HS-5 (cell line): ENCODE results near the gene NCAPG2.
"Not testable (repeated sequence)": the region's sequence is repeated elsewhere in the genome, so short reads cannot be mapped to it uniquely, and the experiment has no call there.

Experiments
- DNase-seq: peaks from one replicate; pipeline ENCODE4 v3.0.0-alpha.2; 2012; ENCODE audit warnings: low read depth

The NCAPG2 gene

DNA sequence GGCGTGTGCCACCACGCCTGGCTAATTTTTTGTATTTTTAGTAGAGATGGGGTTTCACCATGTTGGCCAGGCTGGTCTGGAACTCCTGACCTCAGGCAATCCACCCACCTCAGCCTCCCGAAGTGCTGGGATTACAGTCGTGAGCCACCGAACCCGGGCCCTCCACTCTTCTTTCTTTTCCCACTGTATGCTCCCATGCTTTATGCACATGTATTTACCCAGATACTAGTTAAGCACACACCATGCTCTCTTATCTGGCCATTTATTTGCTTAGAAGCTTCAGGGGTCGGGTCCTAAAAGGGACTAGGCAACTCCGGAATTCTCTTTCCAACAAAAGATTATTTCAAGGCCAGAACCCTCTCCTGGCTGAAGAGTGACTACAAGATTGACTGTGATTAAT lies 78.3 kb downstream of the NCAPG2 start:
- DNase-seq, result not testable (repeated sequence)

DNA sequence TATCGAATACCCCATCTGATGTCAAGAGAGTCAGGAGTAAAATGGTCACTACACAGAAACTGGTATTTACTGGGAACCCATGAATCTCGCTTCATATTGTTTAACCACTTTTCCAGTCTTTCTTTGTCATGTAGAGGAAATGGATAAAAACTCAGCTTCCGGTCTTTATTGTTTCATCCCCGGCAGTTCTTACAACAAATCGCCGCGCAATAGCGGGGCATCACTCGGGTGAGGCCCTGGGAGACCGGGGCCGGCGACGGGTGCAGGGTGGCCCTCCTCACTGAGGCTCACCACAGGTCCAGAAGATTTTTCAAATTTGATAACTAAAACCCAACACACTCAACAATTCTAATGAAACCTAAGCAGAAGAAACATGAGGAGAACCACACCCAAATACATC lies 81.4 kb downstream of the NCAPG2 start:
- DNase-seq, result no peak

DNA sequence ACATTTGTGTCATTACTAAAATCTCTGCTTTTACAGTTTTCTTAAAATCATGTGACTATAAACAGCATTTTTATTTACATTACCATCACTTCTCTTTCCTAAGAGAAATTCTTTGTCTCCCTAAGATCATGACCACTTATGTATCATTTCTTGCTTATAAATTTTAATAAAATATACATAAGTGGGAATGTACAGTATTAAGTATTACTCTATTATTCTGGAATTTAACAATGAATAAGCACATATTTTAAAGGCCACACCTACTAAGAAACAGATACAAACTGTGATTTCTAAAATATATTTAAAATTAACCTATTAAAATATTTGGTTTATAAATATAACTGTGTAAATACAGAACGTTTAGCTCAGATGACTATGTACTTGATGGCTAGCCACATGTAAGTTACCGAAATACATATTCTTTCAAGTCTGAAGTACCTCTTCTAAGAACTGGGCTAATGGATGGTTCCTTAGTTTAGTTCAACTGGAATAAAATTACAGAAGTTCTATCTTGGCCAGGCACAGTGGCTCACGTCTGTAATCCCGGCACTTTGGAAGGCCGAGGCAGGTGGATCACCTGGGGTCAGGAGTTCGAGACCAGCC lies 83.7 kb downstream of the NCAPG2 start:
- no peak for DNase-seq

DNA sequence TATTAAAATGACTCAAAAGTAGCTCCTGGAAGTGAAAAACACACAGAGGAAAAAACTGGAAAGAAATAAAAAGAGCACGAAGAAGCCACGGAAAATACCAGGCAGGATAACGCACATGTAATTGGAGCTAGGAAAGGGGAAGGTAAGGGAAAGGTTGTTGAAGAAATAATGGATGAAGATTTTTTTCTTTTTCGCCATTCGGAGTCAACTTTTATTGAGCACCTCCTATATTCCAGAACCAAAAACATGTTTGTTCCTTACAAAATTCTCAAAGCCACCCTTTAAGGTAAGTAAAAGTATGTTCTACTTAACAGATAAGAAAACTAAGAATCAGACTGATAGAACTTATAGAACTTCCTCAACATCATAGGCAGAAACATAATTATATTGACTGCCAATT lies 84.2 kb downstream of the NCAPG2 start:
- DNase-seq, result no peak

DNA sequence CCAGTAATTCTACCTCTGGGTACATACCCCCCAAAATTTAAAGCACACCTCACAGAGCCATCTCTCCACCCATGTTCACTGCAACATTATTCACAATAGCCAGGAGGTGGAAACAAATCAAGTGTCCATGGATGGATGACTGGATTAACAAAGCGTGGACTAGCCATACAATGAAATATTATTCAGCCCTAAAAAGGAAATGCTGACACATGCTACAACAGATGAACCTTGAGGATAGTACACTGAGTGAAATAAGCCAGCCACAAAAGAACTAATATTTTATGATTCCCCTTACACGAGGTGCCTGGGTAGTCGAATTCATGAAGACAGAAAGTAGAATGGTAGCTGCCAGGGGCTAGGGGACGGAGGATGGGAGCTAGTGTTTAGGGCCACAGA lies 85.9 kb downstream of the NCAPG2 start:
- no peak for DNase-seq

DNA sequence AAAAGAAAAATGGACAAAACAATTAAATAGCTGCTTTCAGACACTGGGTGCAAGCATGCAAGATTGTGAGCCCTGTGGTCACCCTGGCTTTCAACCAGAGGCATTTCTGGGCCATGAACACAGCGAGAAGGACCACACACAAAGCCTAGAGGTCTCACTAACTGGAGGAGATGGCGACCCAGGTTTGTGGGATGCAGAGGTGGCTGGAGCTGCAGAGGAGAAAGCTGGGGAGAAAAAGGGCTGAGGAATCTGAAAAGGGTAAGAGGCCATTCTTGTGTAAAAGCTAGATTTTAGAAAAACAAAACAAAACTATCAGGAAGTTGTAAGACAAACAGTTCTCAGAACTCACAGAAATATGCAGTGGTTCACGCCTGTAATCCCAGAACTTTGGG lies 86.9 kb downstream of the NCAPG2 start:
- DNase-seq, result no peak

DNA sequence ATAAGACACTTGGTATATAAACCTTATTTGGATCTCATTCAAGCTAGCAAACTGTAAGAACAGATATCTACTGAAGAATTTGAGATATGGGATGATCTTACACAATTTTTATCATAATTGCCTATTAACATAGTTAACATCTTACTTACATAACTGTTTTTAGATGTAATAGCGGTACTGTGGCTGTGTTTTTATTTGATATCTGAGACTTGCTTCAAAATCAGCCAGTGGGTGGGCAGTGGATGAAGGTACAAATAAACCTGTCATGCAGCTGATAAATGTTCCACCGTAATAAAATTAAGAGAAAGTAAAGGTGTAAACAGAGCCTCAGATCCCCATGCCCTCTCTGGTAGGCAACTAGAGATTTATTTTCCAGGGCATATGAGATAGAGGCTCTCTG lies 88.6 kb downstream of the NCAPG2 start:
- DNase-seq, result no peak

DNA sequence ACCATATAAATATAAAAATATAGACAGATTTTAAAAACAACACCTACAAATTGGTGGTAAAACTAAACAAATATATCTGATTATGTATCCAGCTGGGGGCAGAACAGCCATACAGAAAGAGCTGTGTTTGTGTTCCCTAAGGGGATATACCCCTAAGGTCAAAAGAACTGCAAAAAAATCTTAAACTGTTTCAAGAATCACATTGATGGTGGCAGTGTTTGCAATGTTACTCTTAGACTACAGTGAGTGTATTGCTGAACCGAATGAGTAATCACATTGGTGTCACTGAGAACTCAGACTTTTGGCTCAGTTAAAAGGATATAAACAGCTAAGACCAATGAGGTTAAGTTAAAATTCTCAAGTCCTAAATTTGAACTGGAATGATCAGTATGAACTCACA lies 89.9 kb downstream of the NCAPG2 start:
- DNase-seq, result no peak

DNA sequence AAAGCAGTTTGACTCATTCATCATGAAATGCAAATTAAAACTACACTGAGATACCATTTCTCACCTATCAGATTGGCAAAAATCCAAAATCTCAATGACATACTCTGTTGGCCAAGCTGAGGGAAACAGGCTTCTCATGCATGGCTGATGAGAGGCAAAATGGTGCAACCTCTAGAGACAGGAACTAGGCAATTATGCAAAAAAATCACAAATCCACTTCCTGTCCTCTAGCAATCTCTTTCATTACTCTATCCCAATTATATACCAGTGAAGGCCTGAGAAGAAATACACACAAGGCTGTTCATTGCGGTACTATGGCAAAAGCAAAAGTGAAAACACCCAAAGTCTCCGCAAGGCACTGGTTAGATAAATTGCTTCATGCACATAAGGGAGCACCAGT lies 91.1 kb downstream of the NCAPG2 start:
- no peak for DNase-seq

DNA sequence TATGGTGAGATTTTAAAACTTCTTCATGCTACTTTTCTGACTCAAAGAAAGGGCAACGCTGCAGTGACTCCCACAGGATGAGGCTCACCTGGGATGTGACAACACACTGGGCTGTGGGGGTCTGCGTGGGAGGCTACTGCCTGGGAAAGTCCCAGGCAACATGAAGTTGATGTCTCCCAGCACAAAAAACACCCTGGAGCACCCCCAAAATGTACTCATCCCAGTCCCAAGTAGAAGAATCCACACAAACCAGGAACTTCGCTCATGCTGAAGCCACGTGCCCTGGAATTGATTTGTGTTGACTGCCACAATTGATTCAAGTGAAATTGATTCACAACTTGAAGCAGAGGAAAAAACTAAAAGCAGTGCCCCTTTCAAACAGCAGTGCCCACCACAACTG lies 92.1 kb downstream of the NCAPG2 start:
- DNase-seq, result no peak

DNA sequence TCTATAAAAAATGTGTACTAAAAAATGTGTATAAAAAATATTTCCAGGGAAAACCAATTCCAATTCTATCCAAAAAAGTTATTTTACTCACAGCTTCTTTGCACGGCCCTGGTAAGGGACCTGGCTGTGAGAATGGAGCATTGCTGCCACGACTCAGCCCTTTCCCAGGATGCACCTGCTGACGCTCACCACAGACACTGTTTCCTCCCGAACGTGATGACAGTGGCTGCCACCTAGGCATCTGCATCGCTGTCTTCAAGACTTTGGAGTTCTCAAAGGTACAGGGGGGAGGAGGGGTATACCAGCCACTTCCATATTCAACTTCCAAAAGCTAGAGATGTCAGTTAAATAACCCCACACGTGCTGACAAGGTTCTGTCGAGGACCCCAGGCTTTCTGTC lies 93.1 kb downstream of the NCAPG2 start:
- DNase-seq, result no peak

DNA sequence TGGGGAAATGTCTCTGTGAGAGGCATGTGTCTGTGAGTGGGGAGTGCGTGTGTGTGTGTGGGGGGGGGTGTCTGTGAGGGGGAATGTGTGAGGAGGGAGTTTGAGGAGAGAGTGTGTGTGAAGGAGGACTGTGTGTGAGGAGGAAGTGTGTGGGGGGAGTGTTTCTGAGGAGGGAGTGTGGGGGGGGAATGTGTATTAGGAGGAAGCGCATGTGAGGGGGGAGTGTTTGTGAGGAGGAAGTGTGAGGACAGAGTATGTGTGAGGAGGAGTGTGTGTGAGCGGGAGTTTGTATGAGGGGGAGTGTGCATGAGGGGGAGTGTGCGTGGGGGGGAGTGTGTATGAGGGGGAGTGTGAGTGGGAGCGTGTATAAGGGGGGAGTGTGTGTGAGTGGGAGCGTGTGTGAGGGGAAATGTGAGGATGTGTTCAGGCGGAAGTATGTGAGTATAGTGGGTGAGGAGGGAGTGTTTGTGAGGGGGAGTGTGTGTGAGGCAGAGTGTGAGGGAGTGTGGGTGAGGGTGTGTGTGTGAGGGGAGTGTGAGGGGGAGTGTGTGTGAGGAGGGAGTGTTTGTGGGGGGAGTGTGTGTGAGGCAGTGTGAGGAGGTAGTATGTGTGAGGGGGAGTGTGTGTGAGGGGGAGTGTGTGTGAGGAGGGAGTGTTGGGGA lies 95.2 kb downstream of the NCAPG2 start:
- DNase-seq, result no peak

DNA sequence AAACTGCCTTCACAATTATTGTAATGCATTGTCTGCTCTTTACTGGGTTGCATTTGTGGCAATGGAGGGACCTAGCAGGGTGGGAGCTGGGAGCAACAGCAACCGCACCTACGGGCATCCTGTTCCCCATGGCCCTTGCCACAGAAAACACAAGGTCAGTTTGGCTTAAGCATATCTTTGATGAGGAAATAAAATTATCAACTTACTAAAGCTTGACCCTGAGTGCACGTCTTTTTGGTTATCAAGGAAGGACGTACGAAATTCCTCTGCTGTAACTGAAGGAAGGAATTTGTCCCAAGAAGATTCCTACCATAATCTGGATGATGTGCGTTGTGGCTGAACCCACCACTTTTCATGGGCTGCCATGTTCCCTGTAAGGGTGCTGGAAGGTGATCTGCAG lies 97.0 kb downstream of the NCAPG2 start:
- no peak for DNase-seq

DNA sequence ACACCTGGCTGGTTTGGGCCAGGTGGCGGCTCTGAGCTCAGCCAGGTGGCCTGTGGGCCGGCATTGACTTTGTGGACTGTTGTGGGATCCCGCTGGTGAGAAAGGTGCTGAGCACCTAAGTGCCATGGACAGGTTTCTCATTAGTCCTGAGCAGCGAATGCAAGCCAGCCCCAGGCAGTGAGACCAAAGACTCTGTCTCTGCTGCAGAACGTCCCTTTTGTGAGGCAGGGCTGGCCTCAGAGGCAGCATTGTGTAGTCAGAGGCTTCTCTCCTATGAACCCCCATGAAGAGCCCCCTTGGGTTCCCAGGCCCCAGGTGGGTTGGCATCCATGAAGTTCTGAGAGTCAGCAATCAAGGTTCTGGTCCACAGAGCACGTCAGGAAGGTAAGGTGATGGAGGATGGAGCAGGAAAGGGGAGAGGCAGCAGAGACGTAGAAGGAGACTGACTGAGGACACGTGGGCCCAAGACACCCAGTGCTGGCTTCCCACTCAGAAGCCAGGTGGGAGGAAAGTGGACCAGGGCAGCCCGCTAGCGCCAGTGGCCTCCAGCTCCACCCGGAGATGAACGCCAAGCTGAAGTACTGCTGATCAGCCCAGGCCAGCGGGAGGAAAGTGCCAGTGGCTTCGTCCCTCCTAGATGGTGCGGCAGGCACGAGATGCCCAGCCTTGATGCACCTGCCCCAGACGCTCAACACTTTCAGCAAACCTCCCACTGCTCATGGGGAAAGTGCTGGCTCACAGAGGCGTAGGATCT lies 97.8 kb downstream of the NCAPG2 start:
- no peak for DNase-seq

DNA sequence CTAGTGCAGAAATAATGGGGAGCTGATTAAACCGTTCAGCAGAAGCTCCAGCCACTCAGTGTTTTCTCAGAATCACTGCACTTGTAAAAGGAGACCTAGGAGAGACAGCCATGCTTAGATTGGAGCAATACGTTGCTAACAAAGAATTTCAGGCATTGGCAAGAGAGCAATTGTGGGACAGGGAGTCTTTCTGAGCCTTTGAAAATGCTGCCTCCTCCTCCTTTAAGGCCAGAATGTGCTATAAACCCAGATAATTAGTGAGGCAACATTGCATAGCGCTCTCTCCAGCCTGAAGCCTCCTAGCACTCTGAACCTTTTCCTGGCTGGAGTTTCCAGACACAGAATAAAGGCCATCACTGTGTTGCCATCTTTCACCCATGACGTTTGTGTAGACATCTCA lies 98.5 kb downstream of the NCAPG2 start:
- no peak for DNase-seq

DNA sequence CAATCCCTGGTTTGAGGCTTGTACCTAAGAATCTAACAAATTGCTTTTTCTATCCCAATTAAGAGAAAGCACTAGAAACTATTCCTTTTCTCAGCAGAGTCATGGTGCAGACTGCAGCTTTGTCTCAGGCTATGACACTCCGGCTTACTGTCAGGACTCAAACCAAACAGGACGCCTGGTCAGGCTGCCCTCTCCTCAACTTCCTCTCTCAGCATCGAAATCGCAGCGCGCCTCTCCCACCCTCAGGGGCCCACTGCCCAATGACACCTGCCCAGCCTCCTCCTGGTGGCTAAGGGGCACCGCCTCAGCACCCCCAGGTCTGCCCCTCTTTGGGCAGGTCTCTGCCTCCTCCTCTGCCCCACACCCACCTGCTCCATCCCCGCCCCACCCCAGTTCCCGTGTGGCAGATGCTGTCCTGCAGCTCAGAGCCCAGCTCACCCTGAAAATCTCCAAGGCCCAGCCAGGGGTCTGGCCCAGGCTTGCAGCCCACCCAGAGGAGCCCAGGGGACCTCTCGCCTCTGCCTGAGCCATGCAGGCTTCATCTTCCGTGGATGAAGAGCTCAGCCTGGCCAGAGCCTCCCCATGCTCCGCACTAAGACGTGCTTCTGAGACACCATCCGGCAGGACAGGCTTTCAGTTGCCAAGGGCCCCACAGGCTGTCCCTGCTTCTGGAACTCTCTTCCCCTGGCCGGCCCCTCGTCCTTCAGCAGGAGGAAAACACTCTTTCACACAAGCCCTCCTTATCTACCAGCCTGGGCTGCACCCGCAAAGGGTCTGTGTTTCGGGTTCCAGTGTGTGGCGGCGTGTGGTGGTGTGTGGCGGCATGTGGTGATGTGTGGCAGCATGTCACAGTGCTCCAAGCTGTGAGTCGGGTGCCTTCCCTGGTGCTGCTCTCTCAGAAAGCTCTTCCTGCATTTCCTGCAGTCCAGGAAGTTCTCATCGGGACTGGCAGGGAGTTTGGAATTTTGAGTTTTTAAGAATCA lies 100.5 kb downstream of the NCAPG2 start:
- DNase-seq, result no peak

DNA sequence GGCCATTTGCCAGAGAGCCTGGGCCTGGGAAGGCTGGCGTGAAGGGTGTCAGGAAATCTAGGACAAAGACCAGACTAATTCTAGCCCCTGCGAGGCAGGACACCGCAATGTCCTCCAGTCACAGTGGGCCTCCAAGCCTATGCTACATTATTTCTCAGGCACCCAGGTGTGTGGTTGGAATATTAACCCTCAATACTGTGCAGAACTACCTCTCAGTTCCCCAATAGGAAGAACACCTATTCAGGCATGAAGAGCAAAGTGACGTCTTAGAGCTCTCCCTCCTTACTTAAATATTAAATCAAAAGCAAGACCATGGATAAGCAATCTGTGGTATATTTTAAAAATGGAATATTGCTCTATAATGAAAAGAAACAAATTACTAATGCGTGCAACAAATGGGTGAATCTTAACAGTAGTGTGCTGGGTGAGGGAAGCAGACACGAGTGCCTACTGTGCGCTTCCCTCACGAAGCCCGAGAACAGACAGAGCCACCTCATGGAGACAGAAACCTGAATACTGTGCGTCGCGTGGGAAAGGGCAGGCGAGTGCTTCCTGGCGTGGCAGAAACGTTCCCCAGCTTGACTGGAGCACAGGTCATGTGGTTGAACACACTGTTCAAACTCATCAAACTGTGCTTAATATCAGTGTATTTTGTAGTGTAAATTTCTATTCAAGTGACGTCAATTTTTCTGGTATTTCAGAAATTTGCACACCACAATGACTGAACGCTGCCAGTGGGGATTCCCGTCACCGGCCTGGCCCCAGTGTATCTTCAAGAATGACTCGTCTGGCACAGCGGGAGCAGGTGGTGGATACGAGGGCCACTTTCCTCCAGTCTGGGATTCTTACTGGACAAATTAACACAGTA lies 101.5 kb downstream of the NCAPG2 start:
- DNase-seq, result no peak

DNA sequence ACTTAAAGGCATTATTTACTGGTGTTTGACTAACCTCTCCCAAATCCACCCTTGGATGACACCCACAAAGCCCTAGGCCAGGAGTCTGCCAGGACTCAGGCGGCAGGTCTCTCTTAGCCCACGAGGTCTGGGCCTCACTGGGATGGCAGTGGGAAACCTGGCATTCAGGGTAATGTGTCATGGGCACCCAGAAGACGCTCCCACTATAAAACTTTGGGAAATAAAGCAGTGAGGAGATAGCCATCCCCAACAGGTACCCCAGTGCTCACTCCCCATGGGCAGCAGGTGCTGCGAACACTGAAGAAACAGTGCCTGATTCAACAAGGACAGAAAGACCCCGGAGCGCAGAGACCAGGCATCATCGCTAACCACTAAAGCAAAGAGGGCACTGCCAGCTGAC lies 102.6 kb downstream of the NCAPG2 start:
- no peak for DNase-seq

DNA sequence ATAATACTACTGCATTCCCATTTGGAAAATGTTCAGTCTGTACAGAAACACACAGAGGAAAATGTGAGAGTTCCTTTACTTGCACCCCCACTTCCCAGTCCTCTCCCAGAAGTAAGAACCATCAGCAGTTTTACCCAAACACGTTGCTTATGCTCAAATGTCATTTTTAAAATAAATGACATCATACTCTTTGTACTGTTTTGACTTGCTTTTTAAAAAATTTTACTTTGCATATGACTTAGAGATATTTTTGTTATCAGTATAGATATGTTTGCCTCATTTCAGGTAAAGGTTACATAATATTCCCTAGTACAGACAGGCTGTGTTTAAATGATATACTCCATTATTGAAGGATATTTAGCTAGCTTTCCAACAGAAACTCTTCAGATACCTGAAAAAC lies 103.5 kb downstream of the NCAPG2 start:
- no peak for DNase-seq

DNA sequence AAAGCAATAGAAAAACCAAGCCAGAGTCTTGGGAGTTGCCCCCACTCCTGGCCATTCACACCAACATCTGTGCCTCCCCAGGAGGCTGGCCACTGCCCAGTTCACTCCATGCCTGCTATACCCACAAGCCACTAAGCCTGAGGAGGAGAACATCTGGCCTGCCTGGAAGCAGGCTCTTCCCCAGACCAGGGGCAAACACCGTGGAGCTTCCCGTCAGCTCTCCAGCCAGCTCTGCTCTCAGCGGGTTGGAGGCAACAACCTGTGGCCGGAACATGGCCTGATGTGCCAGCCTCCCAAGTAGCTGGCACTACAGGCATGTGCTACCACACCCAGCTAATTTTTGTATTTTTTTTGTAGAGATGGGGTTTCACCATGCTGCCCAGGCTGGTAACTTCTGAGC lies 107.9 kb downstream of the NCAPG2 start:
- DNase-seq, result no peak

DNA sequence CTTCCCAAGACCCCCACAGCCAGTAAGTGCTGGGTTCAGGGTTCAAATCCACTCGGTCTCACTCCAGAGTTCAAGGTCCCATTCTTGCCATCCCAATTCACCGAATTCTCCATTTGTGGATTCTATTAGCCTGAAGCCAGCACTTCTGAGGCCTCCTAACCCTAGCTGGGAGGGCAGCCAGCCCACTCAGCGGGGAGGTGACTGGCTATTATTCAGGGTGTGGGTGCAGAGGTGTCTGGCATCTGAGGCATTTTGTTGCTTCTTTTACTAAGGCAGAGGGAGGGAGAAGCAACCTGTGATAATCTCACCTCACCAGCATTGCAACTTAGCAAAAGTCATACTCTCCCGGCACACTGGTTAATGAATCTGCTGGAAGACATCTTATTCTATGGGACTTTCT lies 108.3 kb downstream of the NCAPG2 start:
- DNase-seq, result no peak
